Measurements from ENCODE around the gene RINT1. TPM values are rescaled to one million over a fixed set of nuclear protein-coding genes. Genes with fewer than 3 reads are reported as not detected.
"Not testable (repeated sequence)": the region's sequence is repeated elsewhere in the genome, so short reads cannot be mapped to it uniquely, and the experiment has no call there.

Gene RINT1
- total RNA-seq, 1 donor from 2014 or later, result 21.9 TPM

DNA sequence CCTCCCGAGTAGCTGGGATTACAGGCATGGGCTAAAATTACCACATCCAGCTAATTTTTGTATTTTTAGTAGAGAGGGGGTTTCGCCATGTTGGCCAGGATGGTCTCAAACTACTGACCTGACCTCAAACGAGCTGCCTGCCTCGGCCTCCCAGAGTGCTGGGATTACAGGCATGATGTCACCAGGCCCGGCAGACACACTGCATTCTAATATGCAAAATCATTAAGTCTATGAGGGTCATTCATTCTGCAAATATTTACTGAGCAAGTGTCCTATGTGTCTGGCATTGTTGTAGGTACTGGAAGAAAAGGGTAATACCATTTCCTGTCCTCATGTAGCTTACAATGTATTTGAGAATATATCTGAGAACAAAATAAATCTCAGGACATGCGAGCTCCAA is 12.6 kb upstream of the RINT1 start:
- no peak for TF ChIP-seq CTCF (IDR thresholded peaks at IDR 0.05; ENCODE audit: insufficient read depth, low read length, poor library complexity, severe bottlenecking)
- no peak overlapping the region for H3K4me3 ChIP-seq (ENCODE audit: low read depth, low read length)
- peaks cover 1% of the 10 kb centered on the region for H3K36me3 ChIP-seq (ENCODE audit: control insufficient read depth, insufficient read depth, low read length)
- no peaks in the 10 kb centered on the region for H3K27me3 ChIP-seq (ENCODE audit: control insufficient read depth, insufficient read depth, low read length)
- DNase-seq (ENCODE audit: low read depth), result no peak

DNA sequence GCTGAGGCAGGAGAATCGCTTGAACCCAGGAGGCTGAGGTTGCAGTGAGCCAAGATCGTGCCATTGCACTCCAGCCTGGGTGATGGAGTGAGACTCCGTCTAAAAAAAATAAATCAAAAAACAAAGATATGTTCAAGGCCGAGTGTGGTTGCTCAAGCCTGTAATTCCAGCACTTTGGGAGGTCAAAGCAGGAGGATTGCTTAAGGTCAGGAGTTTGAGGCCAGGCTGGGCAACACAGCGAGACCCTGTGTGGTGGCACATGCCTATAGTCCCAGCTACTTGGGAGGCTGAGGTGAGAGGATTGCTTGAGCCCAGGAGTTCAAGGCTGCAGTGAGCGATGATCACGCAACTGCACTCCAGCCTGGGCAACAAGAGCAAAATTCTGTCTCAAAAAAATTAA is 11.4 kb upstream of the RINT1 start:
- H3K36me3 ChIP-seq (ENCODE audit: control insufficient read depth, insufficient read depth, low read length); H3K27me3 ChIP-seq (ENCODE audit: control insufficient read depth, insufficient read depth, low read length); H3K4me3 ChIP-seq (ENCODE audit: low read depth, low read length); DNase-seq (ENCODE audit: low read depth): not testable (repeated sequence)

DNA sequence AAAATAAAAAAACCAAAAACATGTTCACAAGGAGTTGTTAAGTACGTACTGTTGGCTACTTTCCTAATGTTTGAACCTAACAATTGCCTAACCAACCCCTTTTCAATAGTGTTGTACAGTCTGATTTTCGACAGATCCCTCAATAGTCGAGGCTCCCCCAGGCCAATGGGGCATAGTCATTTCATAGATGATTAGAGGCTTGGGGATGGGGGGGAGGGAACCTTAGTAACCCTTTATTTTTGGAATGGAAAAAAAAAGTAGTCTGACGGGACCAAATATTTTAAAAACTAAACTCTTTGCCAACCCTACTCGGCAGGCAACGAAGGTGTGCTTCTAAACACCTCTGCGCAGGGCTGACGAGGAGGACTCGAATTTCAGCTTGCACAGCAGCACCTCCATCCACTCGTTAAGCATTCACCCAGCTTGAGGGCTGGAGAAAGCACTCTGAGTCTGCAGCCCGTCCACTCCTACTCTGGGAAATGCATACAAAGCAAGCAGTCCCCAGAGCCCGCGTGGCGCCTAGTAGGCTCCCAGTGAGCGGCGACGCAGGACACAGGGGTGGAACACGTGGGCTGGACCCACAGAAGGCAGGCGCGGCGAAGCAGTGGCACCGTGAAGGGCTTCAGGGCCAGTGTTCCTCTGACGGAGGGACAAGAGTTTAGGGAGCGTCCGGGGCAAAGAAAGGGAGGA is 10.8 kb upstream of the RINT1 start:
- peak overlapping the region; percentile 71 for H3K4me3 ChIP-seq (ENCODE audit: low read depth, low read length)
- no peak for DNase-seq (ENCODE audit: low read depth)
- no peaks in the 10 kb centered on the region for H3K27me3 ChIP-seq (ENCODE audit: control insufficient read depth, insufficient read depth, low read length)
- H3K36me3 ChIP-seq (ENCODE audit: control insufficient read depth, insufficient read depth, low read length), result peaks cover 1% of the 10 kb centered on the region
- TF ChIP-seq CTCF (IDR thresholded peaks at IDR 0.05; ENCODE audit: insufficient read depth, low read length, poor library complexity, severe bottlenecking), result no peak

- Histone ChIP-seq H3K36me3 (ENCODE audit: control insufficient read depth, insufficient read depth, low read length) (peaks cover 1% of the 10 kb centered on the region), H3K4me3 (ENCODE audit: low read depth, low read length) (peak within 1 kb of the TSS; percentile 71), H3K27me3 (ENCODE audit: control insufficient read depth, insufficient read depth, low read length) (no peaks in the 10 kb centered on the region)
- DNase-seq (ENCODE audit: low read depth), result peak; percentile 54
- TF ChIP-seq CTCF (IDR thresholded peaks at IDR 0.05; ENCODE audit: insufficient read depth, low read length, poor library complexity, severe bottlenecking), result no peak
These were observed 10.1 kb upstream of the RINT1 start, which contains the start of gene PUS7 for GRCh38 chr7:105521717-105522463. PUS7 (minus strand) TSS chr7:105522271; CDS start chr7:105508512, 13,759 bp downstream.

DNA sequence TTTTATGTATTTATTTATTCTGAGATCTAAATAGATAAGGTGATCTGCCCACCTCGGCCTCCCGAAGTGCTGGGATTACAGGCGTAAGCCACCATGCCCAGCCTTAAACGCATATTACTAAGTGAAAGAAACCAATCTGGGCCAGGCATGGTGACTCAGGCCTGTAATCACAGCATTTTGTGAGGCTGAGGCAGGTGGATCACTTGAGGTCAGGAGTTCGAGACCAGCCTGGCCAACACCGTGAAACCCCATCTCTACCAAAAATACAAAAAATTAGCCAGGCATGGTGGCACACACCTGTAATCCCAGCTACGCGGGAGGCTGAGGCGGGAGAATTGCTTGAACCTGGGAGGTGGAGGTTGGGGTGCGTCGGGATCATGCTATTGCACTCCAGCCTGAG is 7.6 kb upstream of the RINT1 start:
- H3K4me3 ChIP-seq (ENCODE audit: low read depth, low read length); H3K27me3 ChIP-seq (ENCODE audit: control insufficient read depth, insufficient read depth, low read length); H3K36me3 ChIP-seq (ENCODE audit: control insufficient read depth, insufficient read depth, low read length); DNase-seq (ENCODE audit: low read depth): not testable (repeated sequence)

DNA sequence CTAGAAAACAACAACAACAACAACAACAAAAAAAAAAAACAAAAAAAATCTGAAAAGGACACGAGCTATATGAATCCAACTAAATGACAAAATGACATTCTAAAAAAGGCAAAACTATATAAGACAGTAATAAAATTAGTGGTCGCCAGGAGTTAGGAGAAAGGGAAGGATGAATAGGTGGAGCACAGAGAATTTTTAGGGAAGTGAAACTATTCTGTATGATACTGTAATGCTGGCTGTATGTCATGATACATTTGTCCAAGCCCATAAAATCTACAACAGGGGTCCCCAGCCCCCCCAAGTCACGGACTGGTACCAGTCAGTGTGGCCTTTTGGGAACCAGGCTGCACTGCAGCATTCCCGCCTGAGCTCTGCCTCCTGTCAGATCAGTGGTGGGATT is 7.2 kb upstream of the RINT1 start:
- no peak for DNase-seq (ENCODE audit: low read depth)
- TF ChIP-seq CTCF (IDR thresholded peaks at IDR 0.05; ENCODE audit: insufficient read depth, low read length, poor library complexity, severe bottlenecking), result no peak

GRCh38 chr7:105527737-105528136 is 4.3 kb upstream of the RINT1 start:
- H3K36me3 ChIP-seq (ENCODE audit: control insufficient read depth, insufficient read depth, low read length); H3K4me3 ChIP-seq (ENCODE audit: low read depth, low read length); H3K27me3 ChIP-seq (ENCODE audit: control insufficient read depth, insufficient read depth, low read length); DNase-seq (ENCODE audit: low read depth): not testable (repeated sequence)

More for the DNA sequence above, 7.2 kb upstream of the RINT1 start:
- Histone ChIP-seq H3K4me3 (ENCODE audit: low read depth, low read length) (no peak overlapping the region), H3K36me3 (ENCODE audit: control insufficient read depth, insufficient read depth, low read length) (no peaks in the 10 kb centered on the region), H3K27me3 (ENCODE audit: control insufficient read depth, insufficient read depth, low read length) (no peaks in the 10 kb centered on the region)
